NCI-H2107 treated with DMSO at 0.1 percent for 48 hours (cell line): ENCODE measurements around the gene GRIK3.
A peak's percentile ranks its signal among the peaks of the same experiment; 100 is the strongest.

Experiments
- DNase-seq: peaks from one replicate; lab custom pipeline; 2025; ENCODE audit not compliant: unreplicated experiment; lab: John Stamatoyannopoulos, UW

The GRIK3 gene

DNA sequence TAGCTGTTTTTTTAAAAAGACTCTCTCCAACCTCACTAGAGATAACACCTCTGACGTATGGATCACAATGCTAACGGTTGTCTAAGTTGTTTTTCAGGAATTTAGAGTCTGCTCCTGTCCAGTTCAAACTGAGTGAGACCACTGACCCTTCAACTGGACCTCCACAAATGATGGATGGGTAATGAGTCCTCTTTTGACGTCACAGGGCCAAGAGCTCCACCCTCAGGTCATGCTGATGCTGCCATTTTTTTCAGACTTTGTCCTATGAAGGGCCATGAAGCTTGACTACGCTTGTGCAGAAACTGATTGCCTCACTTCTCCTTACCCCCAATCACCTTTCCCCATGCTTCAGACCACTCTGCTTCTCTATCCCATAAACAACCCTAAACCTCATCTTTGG lies 16.6 kb downstream of the GRIK3 start:
- DNase-seq, result no peak

- no peak for DNase-seq
Measured at GRCh38 chr1:37016121-37016520, 18.2 kb downstream of the GRIK3 start.

DNA sequence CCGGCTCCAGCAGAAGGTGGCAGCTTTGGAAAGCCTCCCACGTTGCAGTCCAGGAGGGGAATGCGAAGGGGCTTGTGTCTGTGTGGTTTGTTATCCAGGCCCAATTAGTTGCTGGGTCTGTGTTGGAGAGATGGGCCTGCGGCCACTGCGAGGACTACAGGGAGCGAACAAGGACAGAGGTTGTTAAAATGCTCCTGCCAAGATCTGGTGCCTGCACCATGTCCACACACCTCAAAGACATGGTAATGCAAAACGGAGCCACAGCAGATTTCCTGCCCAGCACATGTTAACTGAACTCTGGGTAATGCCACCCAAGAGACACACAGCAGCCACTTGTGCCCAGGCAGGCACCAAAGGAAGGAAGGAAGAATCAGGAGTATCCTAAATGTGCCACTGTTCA lies 18.6 kb downstream of the GRIK3 start:
- no peak for DNase-seq

DNA sequence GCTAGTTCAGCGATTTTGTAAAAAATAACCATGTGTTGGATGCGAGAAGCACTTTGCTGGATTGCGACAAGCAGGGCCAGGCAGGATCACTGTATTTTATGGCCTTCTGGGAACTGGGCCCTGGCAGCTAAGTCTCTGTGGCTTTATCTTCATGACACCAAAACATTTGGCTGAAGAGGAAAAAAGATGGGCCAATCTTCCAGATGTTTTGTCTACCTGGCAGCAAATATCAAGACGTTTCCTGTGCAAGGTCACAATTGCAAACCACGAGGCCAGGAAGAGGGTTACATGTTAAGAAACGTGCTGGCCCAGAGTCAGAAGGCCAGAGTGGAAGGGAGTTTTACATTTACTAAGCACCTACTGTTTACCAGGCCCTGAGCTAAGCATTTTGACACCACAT lies 22.1 kb downstream of the GRIK3 start:
- no peak for DNase-seq

GRCh38 chr1:37010011-37010410 lies 24.3 kb downstream of the GRIK3 start:
- DNase-seq, result no peak

- no peak for DNase-seq
Measured at GRCh38 chr1:37009521-37009920, 24.8 kb downstream of the GRIK3 start.

- no peak for DNase-seq
Measured at GRCh38 chr1:37006132-37006868, 28.0 kb downstream of the GRIK3 start.

DNA sequence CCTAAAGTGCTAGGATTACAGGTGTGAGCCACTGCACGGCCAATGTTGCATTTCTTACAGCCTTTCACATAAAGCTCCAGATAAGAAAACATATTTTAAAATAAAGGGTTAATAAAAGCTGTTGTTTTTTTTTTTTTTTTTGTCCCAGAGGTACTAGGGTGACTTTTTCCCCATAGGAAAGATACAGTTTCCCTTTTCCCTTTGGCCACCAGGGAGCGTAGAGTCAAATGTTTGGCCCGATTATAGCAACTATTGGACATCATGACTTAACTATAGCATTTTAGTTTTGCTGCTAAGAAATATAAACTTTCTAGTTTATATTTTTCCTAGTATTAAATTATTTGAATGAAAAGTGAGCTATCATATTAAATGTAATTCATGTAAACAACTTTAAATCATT lies 31.4 kb downstream of the GRIK3 start:
- no peak for DNase-seq

DNA sequence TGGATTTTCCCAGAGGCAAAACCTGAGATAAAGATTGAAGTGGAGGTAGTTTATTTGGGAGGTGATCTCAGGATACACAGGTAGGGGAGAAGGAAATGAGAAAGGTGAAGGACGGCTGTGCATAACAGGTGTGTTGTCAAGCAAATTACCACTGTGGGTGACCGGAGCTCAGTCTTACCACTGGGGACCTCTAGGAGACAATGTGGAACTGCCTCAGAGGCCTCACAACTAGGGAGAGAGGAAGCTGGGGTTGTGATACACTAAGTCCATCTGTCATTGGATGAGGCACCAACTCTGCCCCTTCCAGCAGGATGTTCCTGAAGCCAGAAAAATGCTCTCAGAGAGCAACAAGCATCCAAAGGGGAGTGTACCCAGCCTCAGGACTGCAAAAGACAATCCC lies 32.6 kb downstream of the GRIK3 start:
- no peak for DNase-seq

GRCh38 chr1:36996106-36996505 lies 38.2 kb downstream of the GRIK3 start:
- no peak for DNase-seq

GRCh38 chr1:36994868-36995267 lies 39.4 kb downstream of the GRIK3 start:
- DNase-seq, result no peak

DNA sequence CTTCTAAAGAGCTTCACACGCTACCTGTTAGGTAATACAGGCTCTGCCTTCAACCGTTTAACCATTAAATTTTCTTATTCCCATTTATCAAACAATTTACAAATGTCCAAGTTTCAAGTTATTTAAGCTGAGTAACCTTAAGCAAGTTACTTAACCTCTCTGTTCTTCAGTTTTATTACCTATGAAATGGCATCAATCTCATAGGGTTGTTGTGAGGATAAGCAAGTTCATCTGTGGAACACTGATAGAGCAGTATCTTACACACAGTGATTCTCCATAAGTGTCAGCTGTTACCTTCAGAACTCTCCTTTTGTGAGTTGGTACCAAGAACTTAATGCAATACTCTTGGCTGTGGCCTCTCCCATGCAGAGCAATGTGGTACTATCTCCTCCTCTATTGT lies 40.0 kb downstream of the GRIK3 start:
- no peak for DNase-seq

GRCh38 chr1:36992139-36992943 lies 42.0 kb downstream of the GRIK3 start:
- no peak for DNase-seq

GRCh38 chr1:36991551-36991950 lies 42.8 kb downstream of the GRIK3 start:
- no peak for DNase-seq

DNA sequence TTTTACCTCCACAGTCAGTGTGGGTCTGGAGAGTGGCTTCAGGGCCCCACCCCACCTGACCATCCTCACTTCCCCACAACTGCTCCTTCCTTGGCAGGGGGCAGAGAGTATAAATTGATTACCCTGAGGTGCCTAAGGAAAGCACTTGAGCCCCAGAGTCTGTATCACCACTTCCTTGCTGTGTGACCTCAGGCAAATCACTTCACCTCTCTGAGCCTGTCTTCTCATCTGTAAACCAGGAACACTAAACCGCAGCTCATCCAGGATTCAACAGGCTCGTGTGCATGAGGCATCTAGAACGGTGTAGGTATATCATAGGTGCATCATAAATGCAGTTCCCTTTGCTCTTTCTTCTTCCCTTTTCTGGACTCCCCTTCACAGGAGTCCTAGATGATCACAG lies 43.4 kb downstream of the GRIK3 start:
- no peak for DNase-seq

GRCh38 chr1:36989241-36989640 lies 45.1 kb downstream of the GRIK3 start:
- DNase-seq, result no peak

GRCh38 chr1:36988741-36989193 lies 45.5 kb downstream of the GRIK3 start:
- peak; percentile 53 for DNase-seq

- no peak for DNase-seq
Measured at GRCh38 chr1:36988321-36988720, 46.0 kb downstream of the GRIK3 start.

GRCh38 chr1:36987276-36987675 lies 47.0 kb downstream of the GRIK3 start:
- DNase-seq, result no peak

GRCh38 chr1:36986241-36986985 lies 47.9 kb downstream of the GRIK3 start:
- no peak for DNase-seq

GRCh38 chr1:36984675-36985074 lies 49.6 kb downstream of the GRIK3 start:
- DNase-seq, result no peak

DNA sequence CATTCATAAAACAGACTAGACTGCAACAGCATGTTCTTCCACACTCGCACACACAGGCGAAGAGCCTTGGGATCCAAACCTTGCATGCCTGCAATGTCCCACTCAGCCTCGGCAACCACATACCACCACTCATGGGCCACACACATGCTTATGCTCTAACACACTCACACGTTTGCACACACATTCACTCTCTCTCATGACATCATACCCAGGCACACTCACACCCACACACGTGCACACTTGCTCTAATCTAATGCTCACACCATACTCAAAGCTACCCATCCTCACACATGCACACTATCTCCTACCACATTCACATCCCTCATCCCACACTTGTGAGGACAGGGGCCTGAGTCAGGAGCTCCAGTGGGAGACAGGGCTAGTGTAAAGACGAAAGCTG lies 50.3 kb downstream of the GRIK3 start:
- no peak for DNase-seq
